Spleen (tissue), 7 donors: ENCODE data around the gene GPR52.

ENCODE experiments used
- POLR2AphosphoS5 ChIP-seq, 3 donors: sonication (generic); formaldehyde crosslinking; IDR thresholded peaks; one replicate each; pipeline ENCODE4 v1.5.1; 2017; ENCODE audit warnings: antibody characterized with exemption in 3 of 3
- TF ChIP-seq, protein P1 (sequence below), 11 experiments: fragments of 200-600 bp in 7 of 11; fragments of 450-650 bp in 4 of 11; sonication (generic) in 4 of 11; IDR thresholded peaks in 8 of 11; conservative IDR thresholded peaks in 3 of 11; 1 replicate in 7 of 11; 2 replicates in 4 of 11; pipeline versions ENCODE4 v1.4.0 to v1.8.0; 2016 to 2021; ENCODE audit warnings: antibody characterized with exemption in 11 of 11, inconsistent platforms in 4 of 11, mild to moderate bottlenecking in 1 of 11
- donor health status: DM: no; HTN: no; CAD: no; lungs with moderate emphysema.
- donor health status: DM: no; HTN: no; CAD: no.
- donor health status: DM: no; HTN: no; CAD: no.

GRCh38 chr1:174415506-174415905 lies 32.3 kb upstream of the GPR52 start:
- TF ChIP-seq, protein P1, sequence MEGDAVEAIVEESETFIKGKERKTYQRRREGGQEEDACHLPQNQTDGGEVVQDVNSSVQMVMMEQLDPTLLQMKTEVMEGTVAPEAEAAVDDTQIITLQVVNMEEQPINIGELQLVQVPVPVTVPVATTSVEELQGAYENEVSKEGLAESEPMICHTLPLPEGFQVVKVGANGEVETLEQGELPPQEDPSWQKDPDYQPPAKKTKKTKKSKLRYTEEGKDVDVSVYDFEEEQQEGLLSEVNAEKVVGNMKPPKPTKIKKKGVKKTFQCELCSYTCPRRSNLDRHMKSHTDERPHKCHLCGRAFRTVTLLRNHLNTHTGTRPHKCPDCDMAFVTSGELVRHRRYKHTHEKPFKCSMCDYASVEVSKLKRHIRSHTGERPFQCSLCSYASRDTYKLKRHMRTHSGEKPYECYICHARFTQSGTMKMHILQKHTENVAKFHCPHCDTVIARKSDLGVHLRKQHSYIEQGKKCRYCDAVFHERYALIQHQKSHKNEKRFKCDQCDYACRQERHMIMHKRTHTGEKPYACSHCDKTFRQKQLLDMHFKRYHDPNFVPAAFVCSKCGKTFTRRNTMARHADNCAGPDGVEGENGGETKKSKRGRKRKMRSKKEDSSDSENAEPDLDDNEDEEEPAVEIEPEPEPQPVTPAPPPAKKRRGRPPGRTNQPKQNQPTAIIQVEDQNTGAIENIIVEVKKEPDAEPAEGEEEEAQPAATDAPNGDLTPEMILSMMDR (IDR thresholded peaks at IDR 0.05 in 8 of 11, conservative IDR thresholded peaks at IDR 0.05 in 3 of 11), result no peak
- no peak for TF ChIP-seq POLR2AphosphoS5 (IDR thresholded peaks at IDR 0.05)
